GM12892 (cell line): Measurements from ENCODE around the gene VPS29.

Experiments used
- POLR2A ChIP-seq: IDR thresholded peaks from 2 replicates; pipeline ENCODE4 v1.6.1; 2011; ENCODE audit warnings: low read depth, low read length, control low read depth
- POLR2AphosphoS5 ChIP-seq: IDR thresholded peaks from 2 replicates; pipeline ENCODE4 v1.6.1; 2011; ENCODE audit warnings: low read depth, low read length, control low read depth
- TAF1 ChIP-seq: IDR thresholded peaks from 2 replicates; pipeline ENCODE4 v1.6.1; 2011; ENCODE audit warnings: low read depth, mild to moderate bottlenecking, control low read depth, low read length, borderline replicate concordance

- TF ChIP-seq POLR2AphosphoS5 (no peak), POLR2A (no peak), TAF1 (no peak)
Measured at GRCh38 chr12:110533607-110534006, 31.7 kb upstream of the VPS29 start.
